Measurements from ENCODE around the gene PHC3. TPM values are rescaled to one million over a fixed set of nuclear protein-coding genes. Genes with fewer than 3 reads are reported as not detected.

Gene PHC3
- total and polyA plus RNA-seq, 10 donors = 4.9 to 130 (median 92.8) TPM

DNA sequence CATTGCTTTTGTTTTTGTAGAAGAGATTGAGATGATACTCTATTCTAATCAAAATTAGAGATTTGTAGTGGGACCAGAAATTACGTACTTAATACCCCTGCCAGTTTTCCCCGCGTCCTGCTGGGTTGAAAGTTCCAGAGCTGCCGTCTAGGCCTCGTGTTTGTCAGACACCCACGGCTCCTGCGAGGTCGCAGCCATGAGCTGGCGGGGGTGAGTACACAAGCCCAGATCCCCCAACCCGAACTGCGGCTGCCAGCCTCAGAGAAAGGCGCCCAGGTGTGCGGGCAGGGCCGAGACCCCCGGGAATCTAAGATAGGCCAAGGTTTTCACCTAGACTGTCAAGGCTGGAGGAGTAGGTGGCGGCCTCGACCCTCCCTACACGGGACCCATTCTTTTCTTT lies 117.4 kb downstream of the PHC3 start:
- DNase-seq = peak; percentile 63
- H3K9me3 ChIP-seq = no peaks in the 10 kb centered on the region
- WGBS, 5 donors = 93 to 98% (median 94%) methylated on average over 18 of the region's 18 CpGs
- intact Hi-C loops (cut with DNase I; ENCODE audit: low total_unique reads) = no loop called here
- H3K4me1 ChIP-seq = no peaks in the 10 kb centered on the region
- H3K27ac ChIP-seq = no peak overlapping the region
- no peaks in the 10 kb centered on the region for H3K27me3 ChIP-seq (replicated peaks in 1 of 7)
- no peak overlapping the region for H3K4me3 ChIP-seq
- TF ChIP-seq POLR2AphosphoS5 (IDR thresholded peaks at IDR 0.05) (no peak), POLR2A (IDR thresholded peaks at IDR 0.05) (no peak), CTCF (IDR thresholded peaks at IDR 0.05 in 8 of 11, conservative IDR thresholded peaks at IDR 0.05 in 3 of 11) (no peak)
- H3K36me3 ChIP-seq = peaks cover 0 to 24% (median 5%) of the 10 kb centered on the region in 6 donors

DNA sequence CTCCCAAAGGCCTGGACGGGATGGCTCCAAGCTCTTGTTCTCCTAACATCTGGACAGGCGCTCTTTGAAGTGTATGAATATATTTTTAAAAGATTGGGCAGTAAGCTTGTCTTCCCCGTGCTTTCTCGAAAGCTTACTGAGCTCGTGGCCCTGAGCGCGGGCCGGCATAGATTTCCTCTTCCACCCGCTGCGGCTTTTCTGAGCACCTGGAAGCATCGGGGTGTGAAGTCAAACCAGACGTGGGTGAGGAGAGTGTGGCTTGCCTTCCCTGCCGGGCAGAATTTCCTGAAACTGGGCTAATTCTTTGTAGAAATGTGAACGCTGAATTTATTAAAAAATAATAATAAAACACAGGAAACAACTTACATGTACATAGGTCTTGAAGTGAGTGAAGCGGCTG lies 117.8 kb downstream of the PHC3 start:
- intact Hi-C loops (cut with DNase I; ENCODE audit: low total_unique reads) = no loop called here
- TF ChIP-seq POLR2AphosphoS5 (IDR thresholded peaks at IDR 0.05) = no peak
- TF ChIP-seq POLR2A (IDR thresholded peaks at IDR 0.05) = no peak
- no peak for TF ChIP-seq CTCF (IDR thresholded peaks at IDR 0.05 in 8 of 11, conservative IDR thresholded peaks at IDR 0.05 in 3 of 11)
- Histone ChIP-seq H3K36me3 (peaks cover 0 to 24% (median 5%) of the 10 kb centered on the region in 6 donors), H3K4me3 (no peak overlapping the region), H3K9me3 (no peaks in the 10 kb centered on the region), H3K27me3 (replicated peaks in 1 of 7) (no peaks in the 10 kb centered on the region), H3K4me1 (peaks cover 0 to under 1% (median 0%) of the 10 kb centered on the region in 6 donors), H3K27ac (no peak overlapping the region)
- no peak for DNase-seq
- 88 to 92% (median 90%) methylated on average over 15 of the region's 15 CpGs for WGBS, 5 donors

DNA sequence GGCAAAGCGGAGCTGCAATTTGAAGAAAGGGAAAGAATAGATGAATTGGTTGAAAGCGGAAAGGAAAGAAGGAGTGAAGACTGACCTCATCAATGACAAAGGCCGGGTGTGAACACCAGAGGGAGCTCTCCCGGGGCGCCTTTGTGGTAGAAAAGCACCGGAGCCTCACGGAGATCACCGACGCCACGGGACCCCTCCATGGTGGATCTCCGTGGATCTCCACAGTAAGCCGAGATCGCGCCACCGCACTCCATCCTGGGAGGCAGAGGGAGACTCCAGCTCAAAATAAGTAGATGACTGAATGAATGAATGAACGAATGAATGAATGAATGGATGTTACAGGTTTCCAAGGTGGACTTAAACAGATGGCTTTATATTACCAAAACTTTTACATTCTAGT lies 118.8 kb downstream of the PHC3 start:
- no peak for DNase-seq
- no peak overlapping the region for H3K4me3 ChIP-seq
- no peaks in the 10 kb centered on the region for H3K9me3 ChIP-seq
- H3K27me3 ChIP-seq (replicated peaks in 1 of 7) = no peaks in the 10 kb centered on the region
- peaks cover 0 to 24% (median 5%) of the 10 kb centered on the region in 6 donors for H3K36me3 ChIP-seq
- H3K4me1 ChIP-seq = peaks cover 0 to 9% (median 4%) of the 10 kb centered on the region in 6 donors
- no peak overlapping the region for H3K27ac ChIP-seq
- 94 to 98% (median 96%) methylated on average over 16 of the region's 16 CpGs for WGBS, 5 donors
- intact Hi-C loops (cut with DNase I; ENCODE audit: low total_unique reads) = no loop called here
- TF ChIP-seq CTCF (IDR thresholded peaks at IDR 0.05 in 8 of 11, conservative IDR thresholded peaks at IDR 0.05 in 3 of 11) (no peak), POLR2A (IDR thresholded peaks at IDR 0.05) (no peak), POLR2AphosphoS5 (IDR thresholded peaks at IDR 0.05) (no peak)

GRCh38 chr3:170062068-170062467 lies 119.5 kb downstream of the PHC3 start:
- intact Hi-C loops (cut with DNase I; ENCODE audit: low total_unique reads) = no loop called here
- DNase-seq = no peak

More at GRCh38 chr3:170062068-170062467, 119.5 kb downstream of the PHC3 start:
- H3K36me3 ChIP-seq = peaks cover 0 to 24% (median 5%) of the 10 kb centered on the region in 6 donors
- peaks cover 0 to 16% (median 6%) of the 10 kb centered on the region in 6 donors for H3K4me1 ChIP-seq
- WGBS, 5 donors = 96 to 97% (median 96%) methylated on average over 20 of the region's 20 CpGs
- no peak overlapping the region for H3K4me3 ChIP-seq
- TF ChIP-seq POLR2AphosphoS5 (IDR thresholded peaks at IDR 0.05) (no peak), POLR2A (IDR thresholded peaks at IDR 0.05) (no peak), CTCF (IDR thresholded peaks at IDR 0.05 in 8 of 11, conservative IDR thresholded peaks at IDR 0.05 in 3 of 11) (no peak)
- H3K9me3 ChIP-seq = no peaks in the 10 kb centered on the region
- H3K27me3 ChIP-seq (replicated peaks in 1 of 7) = no peaks in the 10 kb centered on the region
- H3K27ac ChIP-seq = no peak overlapping the region

Measured in spleen (tissue), 11 donors.